Transverse colon (tissue), 4 donors: ENCODE data around the gene TEX19. TPM values are rescaled to one million over a fixed set of nuclear protein-coding genes. Genes with fewer than 3 reads are reported as not detected.
"Not testable (repeated sequence)": the region's sequence is repeated elsewhere in the genome, so short reads cannot be mapped to it uniquely, and the experiment has no call there.

ENCODE experiments used
- DNase-seq: peaks from one replicate; pipeline ENCODE4 v3.0.0-alpha.2; 2019
- H3K27ac ChIP-seq, 4 donors: fragments of 200-600 bp; sonication (generic); 2 replicates each; pipeline ENCODE4 v1.5.1; 2016 to 2018; ENCODE audit warnings: inconsistent platforms in 4 of 4
- H3K27me3 ChIP-seq: fragments of 200-600 bp; sonication (generic); 2 replicates; pipeline ENCODE4 v1.5.1; 2017; ENCODE audit warnings: inconsistent platforms
- H3K36me3 ChIP-seq, 4 donors: fragments of 200-600 bp; sonication (generic); 2 replicates each; pipeline ENCODE4 v1.5.1; 2017 to 2019; ENCODE audit warnings: inconsistent platforms in 4 of 4
- H3K4me1 ChIP-seq, 4 donors: fragments of 200-600 bp; sonication (generic); 2 replicates each; pipeline ENCODE4 v1.5.1; 2017 to 2020; ENCODE audit warnings: inconsistent platforms in 4 of 4
- H3K4me3 ChIP-seq, 4 donors: fragments of 200-600 bp; sonication (generic); 1 replicate in 1 of 4; 2 replicates in 3 of 4; pipeline versions ENCODE4 v1.5.1 to v1.6.1; 2017 to 2019; ENCODE audit warnings: inconsistent platforms in 4 of 4
- H3K9me3 ChIP-seq, 2 donors: fragments of 200-600 bp; sonication (generic); 2 replicates each; pipeline ENCODE4 v1.5.1; 2017 to 2019; ENCODE audit warnings: inconsistent platforms in 2 of 2
- EP300 ChIP-seq: sonication (generic); formaldehyde crosslinking; IDR thresholded peaks from one replicate; pipeline ENCODE4 v1.6.1; 2017; ENCODE audit warnings: antibody characterized with exemption, low read depth
- POLR2A ChIP-seq: fragments of 450-650 bp; IDR thresholded peaks from one replicate; pipeline ENCODE4 v1.6.1; 2016; ENCODE audit warnings: antibody characterized with exemption, mild to moderate bottlenecking, moderate library complexity
- POLR2AphosphoS5 ChIP-seq, 3 donors: sonication (generic); formaldehyde crosslinking; IDR thresholded peaks; one replicate each; pipeline ENCODE4 v1.6.1; 2016; ENCODE audit warnings: antibody characterized with exemption in 3 of 3
- WGBS, 2 donors: methylation state at CpG; one replicate each; pipeline ENCODE4 v1.1.5; 2018; ENCODE audit warnings: low coverage in 1 of 2; 5-methylcytosine and 5-hydroxymethylcytosine counted together
- in situ Hi-C, 4 donors: fragments of 200-750 bp; cut with MboI; loops; one replicate each; pipeline versions ENCODE4 v1.15.0 to v1.15.1; 2017; ENCODE audit warnings: low sequenced_read_pairs in 3 of 4, low pct_ligation_motif_present in 1 of 4, low pct_unique_long_range_greater_than_20kb in 1 of 4
- intact Hi-C: fragments of 100-400 bp; cut with DNase I; formaldehyde crosslinking; loops from one replicate; pipeline ENCODE4 v1.15.1; 2023; ENCODE audit warnings: low total_unique reads
- total RNA-seq, 4 donors: library from RNA; depleted of rRNA; stranded (reverse); fragments of >200 nt; gene quantifications; one replicate each; pipeline ENCODE4 v1.1.0, GENCODE V29; 2016
- TF ChIP-seq, protein P1 (sequence below), 5 experiments: fragments of 200-600 bp in 3 of 5; fragments of 450-650 bp in 2 of 5; sonication (generic) in 3 of 5; IDR thresholded peaks; 1 replicate in 2 of 5; 2 replicates in 3 of 5; pipeline ENCODE4 v1.5.1; 2016 to 2017; ENCODE audit warnings: antibody characterized with exemption in 5 of 5, inconsistent platforms in 3 of 5, mild to moderate bottlenecking in 2 of 5, moderate library complexity in 1 of 5

Gene TEX19
- total RNA-seq, 4 donors from 2014 or later = not detected

- DNase-seq = no peak
- no peaks in the 10 kb centered on the region for H3K9me3 ChIP-seq
- in situ Hi-C loops (no loop called here), intact Hi-C loops (loop anchor here (5.0 kb wide), 1 partner anchor 1454 kb away; no protein-coding TSS in a partner anchor)
- TF ChIP-seq, protein P1, sequence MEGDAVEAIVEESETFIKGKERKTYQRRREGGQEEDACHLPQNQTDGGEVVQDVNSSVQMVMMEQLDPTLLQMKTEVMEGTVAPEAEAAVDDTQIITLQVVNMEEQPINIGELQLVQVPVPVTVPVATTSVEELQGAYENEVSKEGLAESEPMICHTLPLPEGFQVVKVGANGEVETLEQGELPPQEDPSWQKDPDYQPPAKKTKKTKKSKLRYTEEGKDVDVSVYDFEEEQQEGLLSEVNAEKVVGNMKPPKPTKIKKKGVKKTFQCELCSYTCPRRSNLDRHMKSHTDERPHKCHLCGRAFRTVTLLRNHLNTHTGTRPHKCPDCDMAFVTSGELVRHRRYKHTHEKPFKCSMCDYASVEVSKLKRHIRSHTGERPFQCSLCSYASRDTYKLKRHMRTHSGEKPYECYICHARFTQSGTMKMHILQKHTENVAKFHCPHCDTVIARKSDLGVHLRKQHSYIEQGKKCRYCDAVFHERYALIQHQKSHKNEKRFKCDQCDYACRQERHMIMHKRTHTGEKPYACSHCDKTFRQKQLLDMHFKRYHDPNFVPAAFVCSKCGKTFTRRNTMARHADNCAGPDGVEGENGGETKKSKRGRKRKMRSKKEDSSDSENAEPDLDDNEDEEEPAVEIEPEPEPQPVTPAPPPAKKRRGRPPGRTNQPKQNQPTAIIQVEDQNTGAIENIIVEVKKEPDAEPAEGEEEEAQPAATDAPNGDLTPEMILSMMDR (IDR thresholded peaks at IDR 0.05) = no peak
- no peak for TF ChIP-seq POLR2A
- no peak for TF ChIP-seq POLR2AphosphoS5 (IDR thresholded peaks at IDR 0.05)
- no peak for TF ChIP-seq EP300
- H3K27ac ChIP-seq = no peak overlapping the region
- H3K4me1 ChIP-seq = peaks cover 3 to 19% (median 13%) of the 10 kb centered on the region in 4 donors
- no peak overlapping the region for H3K4me3 ChIP-seq
- H3K27me3 ChIP-seq = peaks cover 82% of the 10 kb centered on the region
- no peaks in the 10 kb centered on the region for H3K36me3 ChIP-seq
- WGBS, 2 donors = 20 to 64% methylated on average over 1 to 16 of the region's 16 CpGs
Observed at GRCh38 chr17:82376042-82376730, 17.1 kb downstream of the TEX19 start.

- H3K27me3 ChIP-seq = peaks cover 73% of the 10 kb centered on the region
- H3K9me3 ChIP-seq, DNase-seq, H3K4me3 ChIP-seq, H3K27ac ChIP-seq, in situ Hi-C loops, H3K4me1 ChIP-seq, H3K36me3 ChIP-seq: not testable (repeated sequence)
- WGBS, 2 donors = 22 to 87% methylated on average over 3 of the region's 5 CpGs
- intact Hi-C loops = loop anchor here (5.0 kb wide), 1 partner anchor 1455 kb away; no protein-coding TSS in a partner anchor
Observed at GRCh38 chr17:82377294-82377693, 18.2 kb downstream of the TEX19 start.

GRCh38 chr17:82377924-82378740, 19.1 kb downstream of the TEX19 start:
- intact Hi-C loops = loop anchor here (5.0 kb wide), 1 partner anchor 1456 kb away; no protein-coding TSS in a partner anchor
- H3K9me3 ChIP-seq = no peaks in the 10 kb centered on the region
- TF ChIP-seq POLR2A (no peak), EP300 (no peak), POLR2AphosphoS5 (IDR thresholded peaks at IDR 0.05) (no peak)
- TF ChIP-seq, protein P1 (IDR thresholded peaks at IDR 0.05) = no peak
- no peaks in the 10 kb centered on the region for H3K4me1 ChIP-seq
- no peak overlapping the region for H3K27ac ChIP-seq
- H3K4me3 ChIP-seq = no peak overlapping the region
- H3K36me3 ChIP-seq = no peaks in the 10 kb centered on the region
- in situ Hi-C loops = no loop called here
- peaks cover 69% of the 10 kb centered on the region for H3K27me3 ChIP-seq
- WGBS, 2 donors = 68 to 79% methylated on average over 2 to 31 of the region's 31 CpGs
- DNase-seq = no peak

DNA sequence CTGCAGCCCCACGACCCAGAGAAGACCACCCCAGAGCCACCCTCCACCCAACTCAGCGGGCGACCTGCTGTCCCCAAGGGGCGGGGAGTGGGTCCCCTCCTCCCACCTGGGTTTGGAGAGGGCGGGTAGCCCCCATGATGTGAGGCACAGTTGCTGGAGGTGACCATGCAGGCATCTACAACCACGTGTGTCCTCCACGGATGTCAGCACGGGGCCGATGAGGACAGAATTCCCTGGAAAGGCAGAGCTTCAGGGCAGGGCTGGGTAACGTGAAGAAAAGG, 19.6 kb downstream of the TEX19 start:
- no peaks in the 10 kb centered on the region for H3K9me3 ChIP-seq
- WGBS, 2 donors = 66% methylated on average over 10 of the region's 10 CpGs; no CpG with 5 or more reads in 1 of the 2 donors
- in situ Hi-C loops = no loop called here

More for the DNA sequence above, 19.6 kb downstream of the TEX19 start:
- H3K27ac ChIP-seq = no peak overlapping the region
- H3K4me3 ChIP-seq = no peak overlapping the region
- H3K4me1 ChIP-seq = no peaks in the 10 kb centered on the region
- DNase-seq = no peak
- H3K36me3 ChIP-seq = no peaks in the 10 kb centered on the region
- peaks cover 67% of the 10 kb centered on the region for H3K27me3 ChIP-seq
- TF ChIP-seq POLR2A (no peak), EP300 (no peak), POLR2AphosphoS5 (IDR thresholded peaks at IDR 0.05) (no peak)
- TF ChIP-seq, protein P1 (IDR thresholded peaks at IDR 0.05) = no peak
- intact Hi-C loops = loop anchor here (5.0 kb wide), 1 partner anchor 1456 kb away; no protein-coding TSS in a partner anchor
